ENCODE data around the gene SOX9.

SOX9 gene

DNA sequence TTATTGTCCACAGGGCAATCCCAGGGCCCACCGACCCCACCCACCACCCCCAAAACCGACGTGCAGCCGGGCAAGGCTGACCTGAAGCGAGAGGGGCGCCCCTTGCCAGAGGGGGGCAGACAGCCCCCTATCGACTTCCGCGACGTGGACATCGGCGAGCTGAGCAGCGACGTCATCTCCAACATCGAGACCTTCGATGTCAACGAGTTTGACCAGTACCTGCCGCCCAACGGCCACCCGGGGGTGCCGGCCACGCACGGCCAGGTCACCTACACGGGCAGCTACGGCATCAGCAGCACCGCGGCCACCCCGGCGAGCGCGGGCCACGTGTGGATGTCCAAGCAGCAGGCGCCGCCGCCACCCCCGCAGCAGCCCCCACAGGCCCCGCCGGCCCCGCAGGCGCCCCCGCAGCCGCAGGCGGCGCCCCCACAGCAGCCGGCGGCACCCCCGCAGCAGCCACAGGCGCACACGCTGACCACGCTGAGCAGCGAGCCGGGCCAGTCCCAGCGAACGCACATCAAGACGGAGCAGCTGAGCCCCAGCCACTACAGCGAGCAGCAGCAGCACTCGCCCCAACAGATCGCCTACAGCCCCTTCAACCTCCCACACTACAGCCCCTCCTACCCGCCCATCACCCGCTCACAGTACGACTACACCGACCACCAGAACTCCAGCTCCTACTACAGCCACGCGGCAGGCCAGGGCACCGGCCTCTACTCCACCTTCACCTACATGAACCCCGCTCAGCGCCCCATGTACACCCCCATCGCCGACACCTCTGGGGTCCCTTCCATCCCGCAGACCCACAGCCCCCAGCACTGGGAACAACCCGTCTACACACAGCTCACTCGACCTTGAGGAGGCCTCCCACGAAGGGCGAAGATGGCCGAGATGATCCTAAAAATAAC is 3.0 kb downstream of the SOX9 start:
- H3K4me3 ChIP-seq (ENCODE audit: insufficient read depth, low read length, poor library complexity, severe bottlenecking): no peak overlapping the region
- no peaks in the 10 kb centered on the region for H4K20me1 ChIP-seq (ENCODE audit: low read depth, low read length)
- no peak for TF ChIP-seq EZH2phosphoT487 (conservative IDR thresholded peaks at IDR 0.05; ENCODE audit: low read length)
- TF ChIP-seq, protein P1, sequence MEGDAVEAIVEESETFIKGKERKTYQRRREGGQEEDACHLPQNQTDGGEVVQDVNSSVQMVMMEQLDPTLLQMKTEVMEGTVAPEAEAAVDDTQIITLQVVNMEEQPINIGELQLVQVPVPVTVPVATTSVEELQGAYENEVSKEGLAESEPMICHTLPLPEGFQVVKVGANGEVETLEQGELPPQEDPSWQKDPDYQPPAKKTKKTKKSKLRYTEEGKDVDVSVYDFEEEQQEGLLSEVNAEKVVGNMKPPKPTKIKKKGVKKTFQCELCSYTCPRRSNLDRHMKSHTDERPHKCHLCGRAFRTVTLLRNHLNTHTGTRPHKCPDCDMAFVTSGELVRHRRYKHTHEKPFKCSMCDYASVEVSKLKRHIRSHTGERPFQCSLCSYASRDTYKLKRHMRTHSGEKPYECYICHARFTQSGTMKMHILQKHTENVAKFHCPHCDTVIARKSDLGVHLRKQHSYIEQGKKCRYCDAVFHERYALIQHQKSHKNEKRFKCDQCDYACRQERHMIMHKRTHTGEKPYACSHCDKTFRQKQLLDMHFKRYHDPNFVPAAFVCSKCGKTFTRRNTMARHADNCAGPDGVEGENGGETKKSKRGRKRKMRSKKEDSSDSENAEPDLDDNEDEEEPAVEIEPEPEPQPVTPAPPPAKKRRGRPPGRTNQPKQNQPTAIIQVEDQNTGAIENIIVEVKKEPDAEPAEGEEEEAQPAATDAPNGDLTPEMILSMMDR (IDR thresholded peaks at IDR 0.05; ENCODE audit: insufficient read depth, low read length, poor library complexity, severe bottlenecking): no peak
- H3F3A ChIP-seq (ENCODE audit: insufficient read depth): no peaks in the 10 kb centered on the region
- no peak overlapping the region for H3K27ac ChIP-seq (ENCODE audit: low read depth, low read length)
- no peaks in the 10 kb centered on the region for H3K9me3 ChIP-seq (ENCODE audit: insufficient read depth, low read length)
- H3K9ac ChIP-seq (ENCODE audit: low read length): no peak overlapping the region
- H2AFZ ChIP-seq (ENCODE audit: low read depth, low read length, severe bottlenecking): no peak overlapping the region
- H3K9me2 ChIP-seq (replicated peaks; ENCODE audit: insufficient read depth, low read length): no peaks in the 10 kb centered on the region
- no peak overlapping the region for H3K4me2 ChIP-seq (ENCODE audit: low read depth, low read length, poor library complexity, severe bottlenecking)
- no peaks in the 10 kb centered on the region for H3K79me2 ChIP-seq (ENCODE audit: insufficient read depth, low read length)
- no peaks in the 10 kb centered on the region for H3K27me3 ChIP-seq (ENCODE audit: low read length)
- H3K36me3 ChIP-seq (ENCODE audit: low read length): no peaks in the 10 kb centered on the region

DNA sequence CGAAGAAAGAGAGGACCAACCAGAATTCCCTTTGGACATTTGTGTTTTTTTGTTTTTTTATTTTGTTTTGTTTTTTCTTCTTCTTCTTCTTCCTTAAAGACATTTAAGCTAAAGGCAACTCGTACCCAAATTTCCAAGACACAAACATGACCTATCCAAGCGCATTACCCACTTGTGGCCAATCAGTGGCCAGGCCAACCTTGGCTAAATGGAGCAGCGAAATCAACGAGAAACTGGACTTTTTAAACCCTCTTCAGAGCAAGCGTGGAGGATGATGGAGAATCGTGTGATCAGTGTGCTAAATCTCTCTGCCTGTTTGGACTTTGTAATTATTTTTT is 3.6 kb downstream of the SOX9 start:
- Histone ChIP-seq H3K9me2 (replicated peaks; ENCODE audit: insufficient read depth, low read length) (no peaks in the 10 kb centered on the region), H3K79me2 (ENCODE audit: insufficient read depth, low read length) (no peaks in the 10 kb centered on the region), H3K27me3 (ENCODE audit: low read length) (no peaks in the 10 kb centered on the region), H4K20me1 (ENCODE audit: low read depth, low read length) (no peaks in the 10 kb centered on the region), H3K9me3 (ENCODE audit: insufficient read depth, low read length) (no peaks in the 10 kb centered on the region), H2AFZ (ENCODE audit: low read depth, low read length, severe bottlenecking) (no peak overlapping the region), H3K4me3 (ENCODE audit: insufficient read depth, low read length, poor library complexity, severe bottlenecking) (no peak overlapping the region), H3F3A (ENCODE audit: insufficient read depth) (no peaks in the 10 kb centered on the region), H3K36me3 (ENCODE audit: low read length) (no peaks in the 10 kb centered on the region), H3K9ac (ENCODE audit: low read length) (no peak overlapping the region), H3K4me2 (ENCODE audit: low read depth, low read length, poor library complexity, severe bottlenecking) (no peak overlapping the region), H3K27ac (ENCODE audit: low read depth, low read length) (no peak overlapping the region)
- no peak for TF ChIP-seq EZH2phosphoT487 (conservative IDR thresholded peaks at IDR 0.05; ENCODE audit: low read length)
- TF ChIP-seq, protein P1 (IDR thresholded peaks at IDR 0.05; ENCODE audit: insufficient read depth, low read length, poor library complexity, severe bottlenecking): no peak

GRCh38 chr17:72125226-72125651 is 4.4 kb downstream of the SOX9 start:
- Histone ChIP-seq H3K9me3 (ENCODE audit: insufficient read depth, low read length) (no peaks in the 10 kb centered on the region), H3K9ac (ENCODE audit: low read length) (no peak overlapping the region), H2AFZ (ENCODE audit: low read depth, low read length, severe bottlenecking) (no peak overlapping the region), H3K27me3 (ENCODE audit: low read length) (no peaks in the 10 kb centered on the region), H3K79me2 (ENCODE audit: insufficient read depth, low read length) (no peaks in the 10 kb centered on the region), H3K9me2 (replicated peaks; ENCODE audit: insufficient read depth, low read length) (no peaks in the 10 kb centered on the region), H3K4me3 (ENCODE audit: insufficient read depth, low read length, poor library complexity, severe bottlenecking) (no peak overlapping the region), H3K36me3 (ENCODE audit: low read length) (no peaks in the 10 kb centered on the region), H3F3A (ENCODE audit: insufficient read depth) (no peaks in the 10 kb centered on the region), H3K27ac (ENCODE audit: low read depth, low read length) (no peak overlapping the region), H4K20me1 (ENCODE audit: low read depth, low read length) (no peaks in the 10 kb centered on the region), H3K4me2 (ENCODE audit: low read depth, low read length, poor library complexity, severe bottlenecking) (no peak overlapping the region)
- TF ChIP-seq EZH2phosphoT487 (conservative IDR thresholded peaks at IDR 0.05; ENCODE audit: low read length): no peak
- TF ChIP-seq, protein P1 (IDR thresholded peaks at IDR 0.05; ENCODE audit: insufficient read depth, low read length, poor library complexity, severe bottlenecking): no peak
